Endodermal cell (in vitro differentiated cells): Measurements from ENCODE around the gene CD151. TPM values are rescaled to one million over a fixed set of nuclear protein-coding genes. Genes with fewer than 3 reads are reported as not detected.

Source experiments
- DNase-seq: peaks from one replicate; pipeline ENCODE4 v3.0.0-alpha.2; 2017
- H3K27ac ChIP-seq: 2 replicates; pipeline ENCODE4 v1.5.1; 2013; ENCODE audit warnings: mild to moderate bottlenecking, low read depth, low read length, moderate library complexity
- H3K27me3 ChIP-seq: 2 replicates; pipeline ENCODE4 v1.6.1; 2013; ENCODE audit warnings: mild to moderate bottlenecking, low read length, moderate library complexity; ENCODE audit not compliant: insufficient read depth, control insufficient read depth, poor library complexity, severe bottlenecking
- H3K36me3 ChIP-seq: 2 replicates; pipeline ENCODE4 v1.7.0; 2013; ENCODE audit warnings: mild to moderate bottlenecking, low read length, moderate library complexity; ENCODE audit not compliant: control insufficient read depth, insufficient read depth
- H3K4me1 ChIP-seq: one replicate; pipeline ENCODE4 v1.7.0; 2013; ENCODE audit warnings: low read length; ENCODE audit not compliant: control insufficient read depth, insufficient read depth
- H3K4me3 ChIP-seq: 2 replicates; pipeline ENCODE4 v1.5.1; 2013; ENCODE audit warnings: mild to moderate bottlenecking, low read length, moderate library complexity
- H3K9ac ChIP-seq: 2 replicates; pipeline ENCODE4 v1.6.1; 2013; ENCODE audit warnings: mild to moderate bottlenecking, low read length, moderate library complexity; ENCODE audit not compliant: poor library complexity, severe bottlenecking; ENCODE audit errors: extremely low read depth
- H3K9me3 ChIP-seq: 2 replicates; pipeline ENCODE4 v1.6.1; 2013; ENCODE audit warnings: mild to moderate bottlenecking, low read length, moderate library complexity; ENCODE audit not compliant: control insufficient read depth
- H3K27ac Mint-ChIP-seq: 2 replicates; pipeline ENCODE4 v1.8.0; 2020; ENCODE audit warnings: mixed read lengths
- H3K27me3 Mint-ChIP-seq: 2 replicates; pipeline ENCODE4 v1.8.0; 2021; ENCODE audit warnings: mild to moderate bottlenecking, mixed read lengths; ENCODE audit not compliant: insufficient read depth
- H3K36me3 Mint-ChIP-seq: 2 replicates; pipeline ENCODE4 v1.8.0; 2020; ENCODE audit warnings: low read depth, mixed read lengths
- H3K4me1 Mint-ChIP-seq: 2 replicates; pipeline ENCODE4 v1.8.0; 2020; ENCODE audit warnings: mixed read lengths
- H3K4me3 Mint-ChIP-seq: 2 replicates; pipeline ENCODE4 v1.8.0; 2020; ENCODE audit warnings: mild to moderate bottlenecking, moderate library complexity, mixed read lengths
- H3K9me3 Mint-ChIP-seq: 2 replicates; pipeline ENCODE4 v1.8.0; 2020; ENCODE audit warnings: mild to moderate bottlenecking, mixed read lengths
- CTCF ChIP-seq: fragments of 200-600 bp; sonication (generic); conservative IDR thresholded peaks from 2 replicates; pipeline ENCODE4 v1.5.0; 2021; ENCODE audit warnings: antibody characterized with exemption, mild to moderate bottlenecking
- WGBS, 2 experiments: methylation state at CpG; one replicate each; pipeline versions ENCODE4 v1.1.5 to v1.1.7; 2013; ENCODE audit warnings: missing lambda C conversion rate in 2 of 2, mixed read lengths in 1 of 2; ENCODE audit not compliant: insufficient coverage in 1 of 2, insufficient read length in 1 of 2; 5-methylcytosine and 5-hydroxymethylcytosine counted together
- total RNA-seq, 2 donors: library from RNA; stranded (reverse); fragmentation: NEBNext Ultra II Directional in 1 of 2; extraction: Animal tissue kit (Norgen Biotek cat#: 25700) in 1 of 2; gene quantifications; 2 replicates in 1 of 2; 3 replicates in 1 of 2; pipeline ENCODE4 v1.2.1, GENCODE V29; 2021

CD151 gene
- total RNA-seq, 2 donors from 2014 or later, result 139 to 165 TPM

DNA sequence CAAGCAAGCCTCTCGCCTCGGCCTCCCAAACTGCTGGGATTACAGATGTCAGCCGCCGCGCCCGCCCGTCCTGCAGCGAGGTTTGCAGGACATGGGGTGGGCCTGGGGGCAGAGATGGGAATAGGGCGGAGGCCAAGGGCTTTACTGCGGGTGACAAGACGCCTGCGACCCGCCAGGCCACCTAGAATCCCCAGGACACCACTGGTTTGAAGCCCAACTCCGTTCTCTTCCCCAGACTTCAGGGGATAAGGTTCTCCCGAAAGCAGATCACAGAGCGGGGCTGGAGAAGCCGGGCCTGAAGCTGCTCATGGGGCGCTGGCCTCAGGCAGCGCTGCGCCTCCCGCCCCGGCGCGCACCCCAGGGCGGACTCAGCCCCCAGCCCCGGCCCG lies 9.2 kb downstream of the CD151 start:
- WGBS, 2 experiments, result 1% methylated on average over 11 to 27 of the region's 27 CpGs
- H3K27me3 ChIP-seq, result no peaks in the 10 kb centered on the region
- DNase-seq, result no peak

GRCh38 chr11:842370-843002 lies 9.7 kb downstream of the CD151 start, which contains the start of the genes POLR2L and TSPAN4:
POLR2L (minus strand) TSS chr11:842529; CDS start chr11:842508, 21 bp downstream.
TSPAN4 (plus strand) TSS chr11:842852; CDS start chr11:850305, 7,453 bp downstream.
- peak within 1 kb of the TSS; percentile 88 for H3K4me3 ChIP-seq
- peaks cover 37% of the 10 kb centered on the region for H3K36me3 ChIP-seq
- peak within 1 kb of the TSS; percentile 86 for H3K27ac Mint-ChIP-seq
- H3K9me3 ChIP-seq, result no peaks in the 10 kb centered on the region
- 0% methylated on average over 6 to 87 of the region's 87 CpGs for WGBS, 2 experiments
- H3K4me1 ChIP-seq, result peaks cover 15% of the 10 kb centered on the region
- H3K27me3 Mint-ChIP-seq, result peaks cover 2% of the 10 kb centered on the region
- TF ChIP-seq CTCF, result no peak
- H3K4me3 Mint-ChIP-seq, result peak within 1 kb of the TSS; percentile 78
- peaks cover 24% of the 10 kb centered on the region for H3K36me3 Mint-ChIP-seq
- H3K27ac ChIP-seq, result peak within 1 kb of the TSS; percentile 99
- H3K4me1 Mint-ChIP-seq, result peaks cover 14% of the 10 kb centered on the region
- H3K9ac ChIP-seq, result peak within 1 kb of the TSS; percentile 89
- DNase-seq, result peak; percentile 96
- H3K27me3 ChIP-seq, result no peaks in the 10 kb centered on the region
- H3K9me3 Mint-ChIP-seq, result no peaks in the 10 kb centered on the region

More for the DNA sequence above, 9.2 kb downstream of the CD151 start:
- Mint-ChIP-seq H3K27me3 (peaks cover 2% of the 10 kb centered on the region), H3K36me3 (peaks cover 25% of the 10 kb centered on the region), H3K9me3 (no peaks in the 10 kb centered on the region), H3K4me1 (peaks cover 14% of the 10 kb centered on the region), H3K4me3 (peak overlapping the region; percentile 78), H3K27ac (peak overlapping the region; percentile 86)
- no peak for TF ChIP-seq CTCF
- H3K4me3 ChIP-seq, result peak overlapping the region; percentile 88
- peaks cover 15% of the 10 kb centered on the region for H3K4me1 ChIP-seq
- H3K9ac ChIP-seq, result peak overlapping the region; percentile 89
- peaks cover 41% of the 10 kb centered on the region for H3K36me3 ChIP-seq
- H3K9me3 ChIP-seq, result no peaks in the 10 kb centered on the region
- peak overlapping the region; percentile 99 for H3K27ac ChIP-seq

DNA sequence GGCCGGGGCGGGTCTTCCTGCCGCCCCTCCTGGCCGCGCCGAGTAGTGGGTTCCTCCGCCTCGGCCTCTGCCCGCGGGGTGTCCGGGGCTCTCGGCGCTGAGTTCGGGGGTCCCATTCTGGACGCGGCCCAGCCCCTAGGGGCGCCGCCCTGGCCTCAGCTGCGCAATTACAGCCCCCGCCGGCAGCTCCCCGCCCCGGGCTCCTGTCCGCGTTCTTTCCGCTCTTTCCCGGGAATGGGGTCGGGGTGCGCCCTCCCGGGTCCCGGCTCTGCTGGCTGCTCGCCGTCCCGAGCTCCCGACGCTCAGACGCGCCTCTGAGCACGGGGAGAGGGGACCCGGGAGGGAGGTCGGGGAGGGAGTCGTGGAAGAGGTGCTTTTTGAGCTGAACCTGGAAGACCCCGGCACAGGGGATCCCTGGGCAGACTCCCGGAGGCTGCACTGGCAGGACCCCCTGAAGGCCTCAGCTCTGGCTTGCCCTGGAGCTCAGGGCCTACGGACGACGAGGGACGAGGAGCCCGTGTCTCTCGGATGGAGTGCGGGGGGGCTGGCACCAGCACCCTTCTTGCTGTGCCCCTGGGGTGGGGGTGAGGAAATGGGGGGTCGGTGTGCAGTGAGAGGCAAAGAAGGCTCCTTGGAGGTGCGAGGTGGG lies 10.5 kb downstream of the CD151 start:
- Histone ChIP-seq H3K27ac (no peak overlapping the region), H3K27me3 (no peaks in the 10 kb centered on the region), H3K36me3 (peaks cover 31% of the 10 kb centered on the region), H3K9me3 (no peaks in the 10 kb centered on the region), H3K9ac (peak overlapping the region; percentile 68), H3K4me3 (peak overlapping the region; percentile 88), H3K4me1 (peaks cover 15% of the 10 kb centered on the region)
- Mint-ChIP-seq H3K27ac (peak overlapping the region; percentile 84), H3K36me3 (peaks cover 17% of the 10 kb centered on the region), H3K27me3 (peaks cover 2% of the 10 kb centered on the region), H3K4me1 (peaks cover 14% of the 10 kb centered on the region), H3K9me3 (no peaks in the 10 kb centered on the region), H3K4me3 (peak overlapping the region; percentile 78)
- 0% methylated on average over 18 to 53 of the region's 53 CpGs for WGBS, 2 experiments
- peak; percentile 74 for DNase-seq
- TF ChIP-seq CTCF, result peak; percentile 51
